Stimulated activated CD4-positive, alpha-beta T cell treated with anti-CD3 and anti-CD28 coated beads, Interleukin-12 subunit alpha, Interleukin-12 subunit beta, amount 100 ng/mL, for 24 hours (primary cell): ENCODE data around the gene CA11.
"Not testable (repeated sequence)": the region's sequence is repeated elsewhere in the genome, so short reads cannot be mapped to it uniquely, and the experiment has no call there.

Experiments used
- DNase-seq, 2 experiments: peaks; one replicate each; pipeline ENCODE4 v3.0.0-alpha.2; 2020; ENCODE audit warnings: low read depth in 2 of 2

CA11 gene

GRCh38 chr19:48641850-48642249 is 4.1 kb downstream of the CA11 start:
- DNase-seq = no peak

- DNase-seq = no peak
Observed at GRCh38 chr19:48639483-48640375, 6.3 kb downstream of the CA11 start.

- no peak for DNase-seq
Observed at GRCh38 chr19:48638831-48639381, 7.1 kb downstream of the CA11 start.

- DNase-seq = peak; percentile 59 to 61
Observed at GRCh38 chr19:48637948-48638830, 7.8 kb downstream of the CA11 start.

GRCh38 chr19:48637449-48637947 is 8.5 kb downstream of the CA11 start:
- peak; percentile 97 to 98 for DNase-seq

GRCh38 chr19:48636859-48637448 is 9.0 kb downstream of the CA11 start, which contains the start of gene DBP:
TSS of gene DBP (minus strand) at chr19:48637379. CDS start at chr19:48636994, 385 bp downstream.
- DNase-seq = no peak

GRCh38 chr19:48635966-48636858 is 9.8 kb downstream of the CA11 start:
- DNase-seq = no peak

GRCh38 chr19:48635263-48635965 is 10.6 kb downstream of the CA11 start:
- peak; percentile 63 to 64 for DNase-seq

GRCh38 chr19:48634424-48635262 is 11.3 kb downstream of the CA11 start:
- DNase-seq = peak; percentile 89 to 94

GRCh38 chr19:48634036-48634342 is 12.0 kb downstream of the CA11 start:
- DNase-seq = no peak

GRCh38 chr19:48633148-48634035 is 12.6 kb downstream of the CA11 start:
- DNase-seq = no peak

- no peak for DNase-seq
Observed at GRCh38 chr19:48632692-48633147, 13.3 kb downstream of the CA11 start.

- not testable (repeated sequence) for DNase-seq
Observed at GRCh38 chr19:48632286-48632685, 13.7 kb downstream of the CA11 start.

GRCh38 chr19:48631225-48631624 is 14.8 kb downstream of the CA11 start:
- no peak for DNase-seq

- DNase-seq = no peak
Observed at GRCh38 chr19:48630296-48631063, 15.5 kb downstream of the CA11 start.

- DNase-seq = no peak
Observed at GRCh38 chr19:48629599-48630295, 16.2 kb downstream of the CA11 start.

- no peak for DNase-seq
Observed at GRCh38 chr19:48629297-48629598, 16.7 kb downstream of the CA11 start.
